Urinary bladder (tissue), 4 donors: ENCODE data around the gene TMEM89. TPM values are rescaled to one million over a fixed set of nuclear protein-coding genes. Genes with fewer than 3 reads are reported as not detected.
A peak's percentile ranks its signal among the peaks of the same experiment; 100 is the strongest.

ENCODE experiments used
- DNase-seq: peaks from one replicate; pipeline ENCODE4 v3.0.0-alpha.2; 2015; ENCODE audit errors: extremely low spot score
- H3K27ac ChIP-seq: one replicate; pipeline ENCODE4 v1.5.1; 2013; ENCODE audit warnings: low read depth, mild to moderate bottlenecking, moderate library complexity
- H3K36me3 ChIP-seq: one replicate; pipeline ENCODE4 v1.6.1; 2013; ENCODE audit warnings: mild to moderate bottlenecking, moderate library complexity; ENCODE audit not compliant: insufficient read depth
- H3K4me1 ChIP-seq: one replicate; pipeline ENCODE4 v1.6.1; 2013; ENCODE audit warnings: mild to moderate bottlenecking, moderate library complexity; ENCODE audit not compliant: insufficient read depth
- H3K4me3 ChIP-seq: one replicate; pipeline ENCODE4 v1.5.1; 2013; ENCODE audit warnings: low read depth, low read length
- WGBS: extraction: QIAGEN DNeasy Blood & Tissue Kit; methylation state at CpG from one replicate; pipeline ENCODE4 v1.1.7; 2013; 5-methylcytosine and 5-hydroxymethylcytosine counted together
- polyA plus RNA-seq: library from polyadenylated mRNA; stranded (reverse); fragments of 200-250 nt; gene quantifications from one replicate; pipeline ENCODE4 v1.2.3, GENCODE V29; 2013
- total RNA-seq: library from RNA; depleted of rRNA; stranded (reverse); fragments of >200 nt; gene quantifications from one replicate; pipeline ENCODE4 v1.2.3, GENCODE V29; 2014
- donor health status: healthy with polysubstance abuse.
- donor health status: healthy.

TMEM89 gene
- total and polyA plus RNA-seq, 2 donors: not detected

DNA sequence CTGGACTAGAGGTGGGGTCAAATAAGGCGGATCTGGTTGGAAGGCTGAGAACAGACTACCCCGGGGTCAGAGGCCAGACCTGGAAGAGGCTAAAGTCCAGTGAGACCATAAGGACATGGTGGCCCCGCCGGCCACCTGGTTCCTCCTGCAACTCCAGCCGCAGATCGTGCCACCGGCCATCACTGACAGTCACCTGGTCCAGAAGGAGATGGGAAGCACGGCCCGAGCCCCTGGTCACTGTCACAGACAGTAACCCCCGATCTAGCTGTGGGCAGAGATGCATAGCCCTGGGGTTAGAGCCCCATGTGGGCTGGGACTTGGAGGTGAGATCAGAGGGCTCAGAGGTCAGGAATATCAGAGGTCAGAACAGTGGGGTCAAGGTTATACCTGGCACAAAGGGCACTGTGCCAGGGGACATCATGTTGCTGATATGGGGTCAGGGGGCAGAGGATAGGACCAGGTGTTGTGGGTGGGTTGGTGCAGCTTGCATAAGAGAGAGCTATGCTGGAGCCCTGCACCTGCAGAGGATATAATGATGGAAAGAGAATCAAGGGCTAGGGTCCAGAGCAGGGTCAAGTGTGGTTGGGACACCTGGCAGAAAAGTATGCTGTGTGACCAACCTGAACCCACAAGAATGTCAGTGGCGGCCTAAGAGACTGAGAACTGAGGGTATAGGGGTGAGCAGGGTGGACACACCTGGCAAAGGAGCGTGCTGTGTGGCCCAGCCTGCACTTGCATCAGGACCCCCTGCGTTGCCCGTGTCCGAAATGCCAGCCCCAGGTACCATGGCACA, 31.6 kb upstream of the TMEM89 start:
- Histone ChIP-seq H3K27ac (no peak overlapping the region), H3K4me1 (no peaks in the 10 kb centered on the region), H3K4me3 (no peak overlapping the region), H3K36me3 (no peaks in the 10 kb centered on the region)
- WGBS: 95% methylated on average over 15 of the region's 15 CpGs
- DNase-seq: no peak

GRCh38 chr3:48651771-48652170, 30.2 kb upstream of the TMEM89 start:
- no peak overlapping the region for H3K4me3 ChIP-seq
- H3K27ac ChIP-seq: no peak overlapping the region
- 81% methylated on average over 11 of the region's 11 CpGs for WGBS
- no peak for DNase-seq
- no peaks in the 10 kb centered on the region for H3K4me1 ChIP-seq
- no peaks in the 10 kb centered on the region for H3K36me3 ChIP-seq

DNA sequence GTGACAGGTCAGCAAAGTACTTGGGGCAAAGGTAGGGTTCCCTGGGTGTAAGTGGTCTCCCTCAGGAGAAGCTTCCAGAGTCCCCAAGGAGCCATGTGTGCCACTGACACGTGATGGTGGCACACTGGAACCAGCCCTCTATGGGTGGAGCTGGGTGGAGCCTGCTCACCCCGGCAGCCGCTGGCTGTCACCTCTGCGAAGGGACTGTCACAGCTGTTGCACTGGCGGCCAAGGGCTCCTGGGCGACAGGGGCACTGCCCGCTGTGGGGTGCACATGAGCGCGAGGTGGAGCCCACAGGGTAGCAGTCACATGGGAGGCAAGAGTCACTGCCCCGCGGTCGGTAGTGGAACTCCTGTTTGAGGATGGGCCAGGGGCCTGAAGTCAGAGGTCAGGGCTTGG, 29.2 kb upstream of the TMEM89 start:
- Histone ChIP-seq H3K27ac (no peak overlapping the region), H3K36me3 (no peaks in the 10 kb centered on the region), H3K4me3 (no peak overlapping the region), H3K4me1 (no peaks in the 10 kb centered on the region)
- WGBS: 87% methylated on average over 12 of the region's 12 CpGs
- DNase-seq: no peak

GRCh38 chr3:48648188-48648850, 26.8 kb upstream of the TMEM89 start:
- DNase-seq: no peak
- Histone ChIP-seq H3K4me1 (no peaks in the 10 kb centered on the region), H3K27ac (no peak overlapping the region), H3K4me3 (no peak overlapping the region), H3K36me3 (no peaks in the 10 kb centered on the region)
- WGBS: 88% methylated on average over 15 of the region's 15 CpGs

DNA sequence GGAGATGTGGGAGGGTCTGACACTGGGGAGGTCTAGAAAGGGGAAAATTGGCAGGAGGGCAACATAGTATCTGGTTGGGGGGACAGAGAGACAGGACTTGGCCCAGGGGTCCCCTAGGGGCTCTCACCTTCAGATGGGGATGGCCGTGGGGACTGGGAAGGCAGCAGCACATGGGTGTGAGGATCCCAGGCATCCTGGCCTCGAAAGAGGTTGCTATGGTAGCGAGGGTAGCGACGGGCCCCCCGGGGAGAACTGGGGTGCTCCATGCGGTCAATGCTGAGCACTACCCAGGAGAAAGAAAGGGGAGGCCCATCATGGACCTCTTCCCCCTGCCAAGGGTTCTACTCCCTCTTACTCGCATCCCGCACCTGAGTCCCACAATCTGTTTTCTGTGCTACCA, 26.1 kb upstream of the TMEM89 start:
- DNase-seq: no peak
- H3K4me3 ChIP-seq: no peak overlapping the region
- WGBS: 88% methylated on average over 9 of the region's 9 CpGs

DNA sequence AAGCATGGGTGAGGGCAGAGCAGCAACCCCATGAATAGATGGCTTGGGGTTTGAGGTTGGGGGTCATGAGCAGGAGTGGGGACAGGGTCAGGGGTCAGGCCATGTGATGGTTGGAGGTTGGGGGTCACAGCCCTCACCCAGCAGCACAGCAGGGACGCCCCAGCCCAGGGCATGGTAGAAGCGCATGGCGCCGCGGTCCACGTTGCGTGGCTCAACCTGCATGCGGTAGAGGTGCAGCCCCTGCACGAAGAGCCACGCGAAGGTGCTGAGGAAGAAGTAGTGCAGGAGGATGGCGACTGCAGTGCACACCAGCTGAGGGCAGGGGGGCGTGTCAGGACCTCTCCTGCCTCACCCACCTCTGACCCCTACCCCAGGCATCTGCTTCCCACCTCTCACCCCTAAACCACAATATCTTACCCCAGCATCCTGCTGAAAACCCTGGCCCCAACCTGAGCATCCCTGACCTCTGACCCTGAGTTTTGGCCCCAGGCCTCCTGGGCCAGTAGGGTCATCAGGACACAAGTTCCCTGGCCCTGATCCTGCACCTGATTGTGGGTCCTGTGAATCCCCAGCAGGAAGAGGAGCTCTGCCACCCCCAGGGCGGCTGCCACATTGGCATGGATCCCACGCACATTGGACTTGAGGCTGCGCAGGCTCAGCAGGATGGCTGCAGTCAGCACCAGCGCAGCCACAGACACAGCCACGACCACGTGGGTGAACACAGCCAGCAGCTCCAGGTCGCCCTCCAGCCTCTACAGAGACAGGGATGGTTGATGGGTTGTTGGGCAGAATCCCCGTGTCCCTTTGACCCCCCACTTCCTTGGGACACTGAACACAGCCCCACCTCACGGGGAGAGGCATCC, 23.6 kb upstream of the TMEM89 start:
- Histone ChIP-seq H3K36me3 (no peaks in the 10 kb centered on the region), H3K27ac (no peak overlapping the region), H3K4me3 (no peak overlapping the region), H3K4me1 (no peaks in the 10 kb centered on the region)
- DNase-seq: no peak
- 89% methylated on average over 22 of the region's 22 CpGs for WGBS

More for the DNA sequence above, 26.1 kb upstream of the TMEM89 start:
- Histone ChIP-seq H3K4me1 (no peaks in the 10 kb centered on the region), H3K36me3 (no peaks in the 10 kb centered on the region), H3K27ac (no peak overlapping the region)

GRCh38 chr3:48642605-48643004, 21.0 kb upstream of the TMEM89 start:
- WGBS: 91% methylated on average over 12 of the region's 12 CpGs

GRCh38 chr3:48641396-48641795, 19.8 kb upstream of the TMEM89 start:
- no peaks in the 10 kb centered on the region for H3K36me3 ChIP-seq

More at GRCh38 chr3:48642605-48643004, 21.0 kb upstream of the TMEM89 start:
- Histone ChIP-seq H3K4me3 (no peak overlapping the region), H3K4me1 (no peaks in the 10 kb centered on the region), H3K36me3 (no peaks in the 10 kb centered on the region), H3K27ac (no peak overlapping the region)
- DNase-seq: no peak

GRCh38 chr3:48639944-48640606, 18.5 kb upstream of the TMEM89 start:
- H3K4me1 ChIP-seq: no peaks in the 10 kb centered on the region
- H3K4me3 ChIP-seq: no peak overlapping the region
- H3K27ac ChIP-seq: no peak overlapping the region
- DNase-seq: no peak
- no peaks in the 10 kb centered on the region for H3K36me3 ChIP-seq
- WGBS: 85% methylated on average over 38 of the region's 38 CpGs

More at GRCh38 chr3:48641396-48641795, 19.8 kb upstream of the TMEM89 start:
- DNase-seq: no peak
- WGBS: 92% methylated on average over 3 of the region's 3 CpGs
- H3K4me1 ChIP-seq: no peaks in the 10 kb centered on the region
- no peak overlapping the region for H3K4me3 ChIP-seq
- H3K27ac ChIP-seq: no peak overlapping the region

- no peak overlapping the region for H3K27ac ChIP-seq
- no peaks in the 10 kb centered on the region for H3K36me3 ChIP-seq
- no peak for DNase-seq
- 55% methylated on average over 6 of the region's 6 CpGs for WGBS
- H3K4me3 ChIP-seq: no peak overlapping the region
- no peaks in the 10 kb centered on the region for H3K4me1 ChIP-seq
Observed at GRCh38 chr3:48637305-48637704, 15.7 kb upstream of the TMEM89 start.

GRCh38 chr3:48636149-48636655, 14.6 kb upstream of the TMEM89 start:
- no peaks in the 10 kb centered on the region for H3K36me3 ChIP-seq
- H3K27ac ChIP-seq: no peak overlapping the region
- WGBS: 43% methylated on average over 10 of the region's 10 CpGs
- peak overlapping the region; percentile 61 for H3K4me3 ChIP-seq
- H3K4me1 ChIP-seq: no peaks in the 10 kb centered on the region
- no peak for DNase-seq

GRCh38 chr3:48635222-48636021, 13.9 kb upstream of the TMEM89 start, which contains the start of gene SLC26A6:
Gene SLC26A6, minus strand, starts transcription at chr3:48635461. Its CDS starts 68 bp downstream, at chr3:48635393.
- DNase-seq: peak; percentile 86
- H3K4me1 ChIP-seq: no peaks in the 10 kb centered on the region
- H3K27ac ChIP-seq: no peak within 1 kb of the TSS
- WGBS: under 1% methylated on average over 68 of the region's 68 CpGs
- H3K4me3 ChIP-seq: peak within 1 kb of the TSS; percentile 61
- no peaks in the 10 kb centered on the region for H3K36me3 ChIP-seq
